Muscle layer of duodenum (tissue), 2 donors: ENCODE measurements around the gene CKAP4.

Experiments
- H3K27ac ChIP-seq: one replicate; pipeline ENCODE4 v1.7.0; 2013; ENCODE audit warnings: mild to moderate bottlenecking, low read length
- H3K27me3 ChIP-seq: one replicate; pipeline ENCODE4 v1.7.0; 2013; ENCODE audit warnings: low read depth, mild to moderate bottlenecking, control low read depth, low read length
- H3K36me3 ChIP-seq, 2 donors: one replicate each; pipeline ENCODE4 v1.7.0; 2013; ENCODE audit warnings: low read length in 2 of 2, control low read depth in 1 of 2, mild to moderate bottlenecking in 1 of 2; ENCODE audit not compliant: insufficient read depth in 2 of 2, control insufficient read depth in 1 of 2
- H3K4me1 ChIP-seq, 2 donors: one replicate each; pipeline ENCODE4 v1.7.0; 2013; ENCODE audit warnings: low read length in 2 of 2, mild to moderate bottlenecking in 2 of 2, control low read depth in 1 of 2, moderate library complexity in 1 of 2; ENCODE audit not compliant: insufficient read depth in 2 of 2, control insufficient read depth in 1 of 2
- H3K4me3 ChIP-seq, 2 donors: one replicate each; pipeline ENCODE4 v1.7.0; 2013; ENCODE audit warnings: low read length in 2 of 2, low read depth in 1 of 2, mild to moderate bottlenecking in 1 of 2
- H3K9me3 ChIP-seq, 2 donors: one replicate each; pipeline ENCODE4 v1.7.0; 2013; ENCODE audit warnings: low read length in 2 of 2, control low read depth in 1 of 2, mild to moderate bottlenecking in 1 of 2; ENCODE audit not compliant: control insufficient read depth in 1 of 2
- donor health status: healthy.

Gene CKAP4

GRCh38 chr12:106190581-106190980, 57.2 kb downstream of the CKAP4 start:
- Histone ChIP-seq H3K36me3 (no peaks in the 10 kb centered on the region), H3K9me3 (no peaks in the 10 kb centered on the region), H3K27ac (no peak overlapping the region), H3K4me1 (peaks cover 4 to 10% of the 10 kb centered on the region in 2 donors), H3K27me3 (no peaks in the 10 kb centered on the region), H3K4me3 (no peak overlapping the region)

- no peaks in the 10 kb centered on the region for H3K36me3 ChIP-seq
- H3K27ac ChIP-seq = no peak overlapping the region
- no peak overlapping the region for H3K4me3 ChIP-seq
- H3K27me3 ChIP-seq = no peaks in the 10 kb centered on the region
- H3K9me3 ChIP-seq = no peaks in the 10 kb centered on the region
- peaks cover 0 to 5% of the 10 kb centered on the region in 2 donors for H3K4me1 ChIP-seq
Measured at GRCh38 chr12:106189341-106189740, 58.5 kb downstream of the CKAP4 start.

- H3K9me3 ChIP-seq = no peaks in the 10 kb centered on the region
- H3K27me3 ChIP-seq = no peaks in the 10 kb centered on the region
- no peak overlapping the region for H3K4me3 ChIP-seq
- H3K36me3 ChIP-seq = no peaks in the 10 kb centered on the region
- H3K4me1 ChIP-seq = peaks cover 0 to 2% of the 10 kb centered on the region in 2 donors
- no peak overlapping the region for H3K27ac ChIP-seq
Measured at GRCh38 chr12:106188256-106188655, 59.6 kb downstream of the CKAP4 start.
